NCI-H2107 treated with DMSO at 0.1 percent for 48 hours (cell line): ENCODE results near the gene ARHGEF35.
"Not testable (repeated sequence)": the region's sequence is repeated elsewhere in the genome, so short reads cannot be mapped to it uniquely, and the experiment has no call there.

Experiments used
- DNase-seq: peaks from one replicate; lab custom pipeline; 2025; ENCODE audit not compliant: unreplicated experiment; lab: John Stamatoyannopoulos, UW

ARHGEF35 gene

DNA sequence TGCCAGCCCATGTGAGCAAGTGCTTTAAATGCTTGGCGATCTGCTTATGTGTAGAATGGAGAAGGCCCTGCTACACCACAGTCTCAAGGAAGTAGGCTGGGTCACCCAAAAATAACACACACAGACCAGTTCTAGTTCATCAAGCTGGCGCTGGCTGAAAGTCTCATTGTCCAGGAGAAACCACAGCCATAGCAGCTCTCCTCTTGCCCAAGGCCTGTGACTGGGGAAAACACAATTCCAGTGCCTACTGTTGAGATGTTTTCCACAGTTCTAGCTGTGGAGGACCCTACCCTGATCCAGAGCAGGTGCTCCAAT, 16.5 kb downstream of the ARHGEF35 start:
- not testable (repeated sequence) for DNase-seq

DNA sequence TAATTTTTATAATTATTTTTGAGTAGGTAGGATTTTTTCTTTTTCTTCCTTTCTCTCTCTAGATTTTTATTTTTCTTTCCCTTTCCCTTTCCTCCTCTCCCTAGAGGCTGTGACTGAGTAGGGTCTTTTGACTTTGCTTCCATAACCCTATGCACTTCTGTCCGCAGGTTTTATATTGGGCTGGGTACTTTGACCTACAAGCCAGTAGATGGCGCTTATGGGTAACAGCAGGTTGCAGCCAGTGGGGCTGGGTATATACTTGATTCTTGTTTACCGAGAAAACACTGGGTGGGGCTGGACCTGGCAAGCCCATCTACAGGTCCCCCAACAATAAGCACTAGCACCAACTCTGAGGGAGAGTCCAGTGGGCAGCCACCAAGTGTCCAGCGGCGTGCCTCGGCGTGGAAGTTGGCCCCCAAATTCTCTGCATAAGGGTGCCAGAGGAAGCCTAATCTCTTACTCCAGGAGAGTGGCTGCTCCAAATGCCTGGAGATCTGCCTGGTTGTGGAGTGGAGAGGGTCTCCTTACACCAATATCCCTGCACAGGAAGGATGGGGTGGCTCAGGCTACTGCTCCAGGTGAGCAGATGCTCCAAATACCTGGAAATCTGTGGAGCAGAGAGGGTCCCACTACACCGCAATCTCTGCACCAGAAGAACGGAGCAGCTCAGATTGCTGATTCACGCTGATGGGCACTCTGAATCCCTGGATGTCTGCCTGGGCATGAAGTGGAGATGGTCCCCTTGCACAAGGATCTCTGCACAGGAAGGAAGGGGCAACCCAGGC, 17.1 kb downstream of the ARHGEF35 start:
- not testable (repeated sequence) for DNase-seq

DNA sequence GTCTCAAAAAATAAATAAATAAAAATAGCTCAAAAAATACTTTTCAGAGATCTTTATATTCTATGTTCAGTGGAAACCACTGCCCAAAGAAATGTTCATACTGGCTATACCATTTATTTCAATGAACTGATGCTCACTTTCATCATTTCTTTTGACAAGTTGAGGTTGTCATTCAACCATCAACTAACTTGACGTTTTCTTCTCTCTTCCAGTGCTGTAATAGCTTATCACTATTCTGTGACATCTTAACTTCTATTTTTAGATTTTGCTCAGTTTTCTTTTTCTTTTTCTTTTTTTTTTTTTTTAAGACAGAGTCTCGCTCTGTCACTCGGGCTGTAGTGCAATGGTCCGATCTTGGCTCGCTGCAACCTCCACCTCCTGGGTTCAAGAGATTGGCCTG, 21.0 kb downstream of the ARHGEF35 start:
- no peak for DNase-seq

- not testable (repeated sequence) for DNase-seq
Measured at GRCh38 chr7:144171594-144172350, 23.9 kb downstream of the ARHGEF35 start.

GRCh38 chr7:144164784-144165183, 30.8 kb downstream of the ARHGEF35 start:
- no peak for DNase-seq

DNA sequence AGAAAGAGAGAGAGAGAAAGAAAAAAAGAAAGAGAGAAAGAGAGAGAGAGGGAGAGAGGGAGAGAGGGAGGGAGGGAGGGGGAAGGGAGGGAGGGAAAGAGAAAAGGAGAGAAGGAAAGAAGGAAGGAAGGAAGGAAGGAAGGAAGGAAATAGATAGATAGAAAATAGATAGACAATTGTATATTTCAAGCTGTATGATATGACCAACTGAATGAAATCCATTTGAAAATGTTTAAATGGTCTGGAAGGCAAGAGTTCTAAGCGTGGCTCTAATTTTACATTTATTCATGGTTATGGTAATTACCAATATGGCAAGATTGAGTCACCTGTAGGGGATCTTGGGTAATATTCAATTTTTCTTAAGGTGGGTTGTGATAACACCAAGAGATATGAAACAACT, 36.8 kb downstream of the ARHGEF35 start:
- no peak for DNase-seq

- DNase-seq = no peak
Measured at GRCh38 chr7:144148224-144148827, 47.3 kb downstream of the ARHGEF35 start.

GRCh38 chr7:144144426-144144825, 51.2 kb downstream of the ARHGEF35 start:
- DNase-seq = no peak

DNA sequence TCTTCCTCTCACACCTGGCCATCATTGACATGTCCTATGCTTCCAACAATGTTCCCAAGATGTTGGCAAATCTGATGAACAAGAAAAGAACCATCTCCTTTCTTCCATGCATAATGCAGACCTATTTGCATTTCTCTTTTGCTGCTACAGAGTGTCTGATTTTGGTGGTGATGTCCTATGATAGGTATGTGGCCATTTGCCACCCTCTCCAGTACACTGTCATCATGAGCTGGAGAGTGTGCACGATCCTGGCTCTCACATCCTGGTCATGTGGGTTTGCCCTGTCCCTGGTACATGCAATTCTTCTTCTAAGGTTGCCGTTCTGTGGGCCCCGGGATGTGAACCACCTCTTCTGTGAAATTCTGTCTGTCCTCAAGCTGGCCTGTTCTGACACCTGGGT, 53.4 kb downstream of the ARHGEF35 start:
- no peak for DNase-seq

DNA sequence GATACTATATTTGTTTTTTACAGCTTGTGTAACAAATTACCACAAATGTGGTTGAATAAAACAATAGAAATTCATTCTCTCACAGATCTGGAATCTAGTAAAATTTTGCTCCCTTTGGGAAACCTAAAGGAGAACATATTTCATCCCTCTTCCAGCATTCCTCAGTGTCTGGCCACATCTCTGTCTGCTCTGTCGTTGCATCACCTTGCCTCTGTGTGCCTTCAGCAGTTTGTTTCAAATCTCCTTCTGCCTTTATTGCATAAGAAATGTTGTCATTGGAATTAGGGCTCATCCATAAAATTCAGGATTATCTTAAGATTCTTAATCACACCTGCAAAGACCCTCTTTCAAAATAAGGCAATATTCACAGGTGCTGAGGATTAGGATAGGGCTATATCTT, 58.1 kb downstream of the ARHGEF35 start:
- no peak for DNase-seq
